ENCODE data around the gene CNIH4. TPM values are rescaled to one million over a fixed set of nuclear protein-coding genes. Genes with fewer than 3 reads are reported as not detected.

CNIH4 gene
- polyA plus RNA-seq, 2 of the 4 experiments (the other 2 are of a cell fraction): 102 to 104 TPM

DNA sequence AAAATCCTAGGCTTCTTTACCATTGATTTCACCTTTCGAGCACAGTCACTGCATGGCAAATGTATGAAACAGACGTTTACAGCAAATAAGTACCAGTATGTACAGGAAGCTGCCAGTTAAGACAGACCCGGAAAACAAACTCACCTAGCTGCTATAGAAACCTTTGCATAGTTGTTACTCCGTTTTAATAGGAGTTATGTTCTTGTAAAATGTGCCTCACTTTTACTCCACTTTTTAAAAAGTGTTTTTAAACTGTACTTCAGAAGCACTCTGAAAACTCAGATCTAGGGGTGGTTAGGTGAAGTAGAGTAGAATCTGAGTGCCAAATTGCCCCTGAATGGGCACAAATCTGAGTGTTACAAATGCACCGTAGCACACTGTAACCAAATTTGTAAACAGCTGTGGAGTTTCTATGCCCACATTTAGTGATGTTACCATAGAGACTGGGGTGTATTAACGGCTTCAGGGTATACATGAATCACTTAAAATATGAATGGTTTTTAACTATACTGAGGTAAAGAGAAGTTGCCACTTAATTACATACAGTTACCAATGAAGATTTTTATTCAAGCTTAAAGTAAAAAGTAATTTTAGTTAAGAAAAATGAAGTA lies 30.7 kb downstream of the CNIH4 start:
- WGBS (ENCODE audit: missing lambda C conversion rate): 64% methylated on average over 6 of the region's 6 CpGs
- H3K27ac ChIP-seq: no peak overlapping the region
- no peaks in the 10 kb centered on the region for H3K4me1 ChIP-seq
- ChIA-PET POLR2A (no interaction called here), CTCF (interaction anchor here (1.4 kb wide), 1 partner anchor 10 kb away, joined by 4 read pairs; no protein-coding TSS in a partner anchor)
- H3K9me3 ChIP-seq: no peaks in the 10 kb centered on the region
- H3K4me3 ChIP-seq: no peak overlapping the region
- no peak overlapping the region for H3K4me2 ChIP-seq
- no peak for FAIRE-seq
- no peak for ATAC-seq
- DNase-seq (ENCODE audit: low read depth in 1 of 2, low spot score in 1 of 2): no peak
- TF ChIP-seq SMC3 (IDR thresholded peaks at IDR 0.05): no peak
- TF ChIP-seq, protein P1, sequence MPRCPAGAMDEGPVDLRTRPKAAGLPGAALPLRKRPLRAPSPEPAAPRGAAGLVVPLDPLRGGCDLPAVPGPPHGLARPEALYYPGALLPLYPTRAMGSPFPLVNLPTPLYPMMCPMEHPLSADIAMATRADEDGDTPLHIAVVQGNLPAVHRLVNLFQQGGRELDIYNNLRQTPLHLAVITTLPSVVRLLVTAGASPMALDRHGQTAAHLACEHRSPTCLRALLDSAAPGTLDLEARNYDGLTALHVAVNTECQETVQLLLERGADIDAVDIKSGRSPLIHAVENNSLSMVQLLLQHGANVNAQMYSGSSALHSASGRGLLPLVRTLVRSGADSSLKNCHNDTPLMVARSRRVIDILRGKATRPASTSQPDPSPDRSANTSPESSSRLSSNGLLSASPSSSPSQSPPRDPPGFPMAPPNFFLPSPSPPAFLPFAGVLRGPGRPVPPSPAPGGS (IDR thresholded peaks at IDR 0.05): no peak
- TF ChIP-seq SREBF2 (IDR thresholded peaks at IDR 0.05): no peak
- TF ChIP-seq RAD21 (conservative IDR thresholded peaks at IDR 0.05 in 1 of 2, IDR thresholded peaks at IDR 0.05 in 1 of 2): no peak
- no peak for TF ChIP-seq HOXB5 (CRISPR knock-in tag; IDR thresholded peaks at IDR 0.05)
- TF ChIP-seq RCOR1 (IDR thresholded peaks at IDR 0.05; ENCODE audit: low read depth, low read length): no peak
- TF ChIP-seq FOSB (CRISPR knock-in tag; IDR thresholded peaks at IDR 0.05): no peak
- TF ChIP-seq ZC3H11A (IDR thresholded peaks at IDR 0.05): no peak
- no peak for TF ChIP-seq FOSL2 (IDR thresholded peaks at IDR 0.05)
- TF ChIP-seq FOSL2 (CRISPR knock-in tag; IDR thresholded peaks at IDR 0.05): no peak
- TF ChIP-seq, protein P2, sequence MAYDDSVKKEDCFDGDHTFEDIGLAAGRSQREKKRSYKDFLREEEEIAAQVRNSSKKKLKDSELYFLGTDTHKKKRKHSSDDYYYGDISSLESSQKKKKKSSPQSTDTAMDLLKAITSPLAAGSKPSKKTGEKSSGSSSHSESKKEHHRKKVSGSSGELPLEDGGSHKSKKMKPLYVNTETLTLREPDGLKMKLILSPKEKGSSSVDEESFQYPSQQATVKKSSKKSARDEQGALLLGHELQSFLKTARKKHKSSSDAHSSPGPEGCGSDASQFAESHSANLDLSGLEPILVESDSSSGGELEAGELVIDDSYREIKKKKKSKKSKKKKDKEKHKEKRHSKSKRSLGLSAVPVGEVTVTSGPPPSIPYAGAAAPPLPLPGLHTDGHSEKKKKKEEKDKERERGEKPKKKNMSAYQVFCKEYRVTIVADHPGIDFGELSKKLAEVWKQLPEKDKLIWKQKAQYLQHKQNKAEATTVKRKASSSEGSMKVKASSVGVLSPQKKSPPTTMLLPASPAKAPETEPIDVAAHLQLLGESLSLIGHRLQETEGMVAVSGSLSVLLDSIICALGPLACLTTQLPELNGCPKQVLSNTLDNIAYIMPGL (CRISPR knock-in tag; IDR thresholded peaks at IDR 0.05; ENCODE audit: borderline replicate concordance): no peak
- no peak for TF ChIP-seq TFCP2L1 (CRISPR knock-in tag; IDR thresholded peaks at IDR 0.05)
- no peak for TF ChIP-seq HDAC2 (IDR thresholded peaks at IDR 0.05)
- no peak for TF ChIP-seq RNF2 (IDR thresholded peaks at IDR 0.05; ENCODE audit: borderline replicate concordance, low read depth)
- TF ChIP-seq, protein P3, sequence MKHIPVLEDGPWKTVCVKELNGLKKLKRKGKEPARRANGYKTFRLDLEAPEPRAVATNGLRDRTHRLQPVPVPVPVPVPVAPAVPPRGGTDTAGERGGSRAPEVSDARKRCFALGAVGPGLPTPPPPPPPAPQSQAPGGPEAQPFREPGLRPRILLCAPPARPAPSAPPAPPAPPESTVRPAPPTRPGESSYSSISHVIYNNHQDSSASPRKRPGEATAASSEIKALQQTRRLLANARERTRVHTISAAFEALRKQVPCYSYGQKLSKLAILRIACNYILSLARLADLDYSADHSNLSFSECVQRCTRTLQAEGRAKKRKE (CRISPR knock-in tag; IDR thresholded peaks at IDR 0.05; ENCODE audit: low read depth): no peak
- TF ChIP-seq EHMT2 (IDR thresholded peaks at IDR 0.05; ENCODE audit: low read depth): no peak
- no peak for TF ChIP-seq JUNB (IDR thresholded peaks at IDR 0.05)
- no peak for TF ChIP-seq MAZ (IDR thresholded peaks at IDR 0.05; ENCODE audit: borderline replicate concordance, low read depth, low read length)
- TF ChIP-seq ZNF302 (CRISPR knock-in tag; IDR thresholded peaks at IDR 0.05): no peak

DNA sequence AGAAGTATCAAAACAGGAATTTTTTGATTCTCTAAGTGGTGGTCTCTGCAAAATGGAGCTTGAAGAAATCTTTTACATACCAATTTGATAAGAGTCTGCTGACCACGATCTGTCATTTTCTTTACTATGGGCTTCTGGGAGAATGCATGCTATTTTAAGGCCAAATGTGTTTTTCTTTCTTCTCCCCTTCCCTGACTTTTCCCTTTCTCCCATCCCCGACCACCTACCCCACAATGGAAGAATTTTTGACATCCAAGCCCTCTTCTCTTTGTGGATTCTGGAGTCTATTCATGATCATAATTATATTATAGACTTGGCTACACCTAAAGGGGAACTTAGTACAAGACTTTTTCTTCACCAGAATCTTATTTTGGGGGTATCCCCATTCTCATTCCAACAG lies 31.3 kb downstream of the CNIH4 start:
- Histone ChIP-seq H3K9me3 (no peaks in the 10 kb centered on the region), H3K4me1 (no peaks in the 10 kb centered on the region), H3K4me2 (no peak overlapping the region), H3K4me3 (no peak overlapping the region), H3K27ac (no peak overlapping the region)
- TF ChIP-seq ESRRA (IDR thresholded peaks at IDR 0.05; ENCODE audit: borderline replicate concordance, low read length): no peak
- TF ChIP-seq RFX5 (IDR thresholded peaks at IDR 0.05): no peak
- TF ChIP-seq, protein P4, sequence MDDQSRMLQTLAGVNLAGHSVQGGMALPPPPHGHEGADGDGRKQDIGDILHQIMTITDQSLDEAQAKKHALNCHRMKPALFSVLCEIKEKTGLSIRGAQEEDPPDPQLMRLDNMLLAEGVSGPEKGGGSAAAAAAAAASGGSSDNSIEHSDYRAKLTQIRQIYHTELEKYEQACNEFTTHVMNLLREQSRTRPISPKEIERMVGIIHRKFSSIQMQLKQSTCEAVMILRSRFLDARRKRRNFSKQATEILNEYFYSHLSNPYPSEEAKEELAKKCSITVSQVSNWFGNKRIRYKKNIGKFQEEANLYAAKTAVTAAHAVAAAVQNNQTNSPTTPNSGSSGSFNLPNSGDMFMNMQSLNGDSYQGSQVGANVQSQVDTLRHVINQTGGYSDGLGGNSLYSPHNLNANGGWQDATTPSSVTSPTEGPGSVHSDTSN (IDR thresholded peaks at IDR 0.05): no peak
- TF ChIP-seq, protein P5, sequence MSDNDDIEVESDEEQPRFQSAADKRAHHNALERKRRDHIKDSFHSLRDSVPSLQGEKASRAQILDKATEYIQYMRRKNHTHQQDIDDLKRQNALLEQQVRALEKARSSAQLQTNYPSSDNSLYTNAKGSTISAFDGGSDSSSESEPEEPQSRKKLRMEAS (IDR thresholded peaks at IDR 0.05): no peak
- TF ChIP-seq, protein P6, sequence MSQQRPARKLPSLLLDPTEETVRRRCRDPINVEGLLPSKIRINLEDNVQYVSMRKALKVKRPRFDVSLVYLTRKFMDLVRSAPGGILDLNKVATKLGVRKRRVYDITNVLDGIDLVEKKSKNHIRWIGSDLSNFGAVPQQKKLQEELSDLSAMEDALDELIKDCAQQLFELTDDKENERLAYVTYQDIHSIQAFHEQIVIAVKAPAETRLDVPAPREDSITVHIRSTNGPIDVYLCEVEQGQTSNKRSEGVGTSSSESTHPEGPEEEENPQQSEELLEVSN (IDR thresholded peaks at IDR 0.05; ENCODE audit: borderline replicate concordance, low read depth): no peak
- ChIA-PET CTCF (no interaction called here), POLR2A (no interaction called here)
- ATAC-seq (no peak), DNase-seq (ENCODE audit: low read depth in 1 of 2, low spot score in 1 of 2) (no peak), FAIRE-seq (no peak)
- WGBS (ENCODE audit: missing lambda C conversion rate): 83% methylated on average over 2 of the region's 2 CpGs
